A549 (cell line): ENCODE measurements around the gene NTRK1. TPM values are rescaled to one million over a fixed set of nuclear protein-coding genes. Genes with fewer than 3 reads are reported as not detected.

Experiments used
- ATAC-seq, 2 experiments: fragments of 200-7000 bp in 1 of 2; fragments of >200 bp in 1 of 2; cut with Nextera tagmentation in 1 of 2; cut with Tn5 transposase in 1 of 2; 3 replicates each; pipeline versions ENCODE4 v1.8.0 to v1.9.1; 2018 to 2020; ENCODE audit warnings: mild to moderate bottlenecking in 1 of 2, moderate library complexity in 1 of 2
- CTCF ChIA-PET: fragments of 300-600 bp; sonication (Branson Sonifier 250); formaldehyde crosslinking; extraction: SDS; loops from one replicate; lab custom pipeline; 2021; ENCODE audit warnings: antibody characterized with exemption, inconsistent platforms; lab: Yijun Ruan, JAX
- POLR2A ChIA-PET: fragments of 350-600 bp; formaldehyde crosslinking; extraction: SDS; loops from one replicate; lab custom pipeline; 2021; ENCODE audit warnings: antibody characterized with exemption, inconsistent platforms; lab: Yijun Ruan, JAX
- DNase-seq, 2 experiments: peaks; one replicate each; pipeline versions ENCODE4 v3.0.0 to v3.0.0-alpha.2; 2011 to 2016; ENCODE audit warnings: low read depth in 1 of 2, low spot score in 1 of 2
- FAIRE-seq: peaks from 2 replicates; lab custom pipeline; 2011; peaks lifted over from hg19 to GRCh38; lab: Jason Lieb, UNC
- H3K27ac ChIP-seq, 2 experiments: fragments of >200 bp; sonication (Bioruptor Twin); formaldehyde crosslinking; 3 replicates each; pipeline ENCODE4 v1.5.1; 2016 to 2017
- H3K4me1 ChIP-seq: fragments of >200 bp; sonication (Bioruptor Twin); formaldehyde crosslinking; 3 replicates; pipeline ENCODE4 v1.6.1; 2016
- H3K4me2 ChIP-seq: fragments of >200 bp; sonication (Bioruptor Twin); formaldehyde crosslinking; 3 replicates; pipeline ENCODE4 v1.6.1; 2016
- H3K4me3 ChIP-seq: fragments of >200 bp; sonication (Bioruptor Twin); formaldehyde crosslinking; 3 replicates; pipeline ENCODE4 v1.5.1; 2016
- H3K9me3 ChIP-seq: fragments of >200 bp; sonication (Bioruptor Twin); formaldehyde crosslinking; 3 replicates; pipeline ENCODE4 v1.6.1; 2016
- BHLHE40 ChIP-seq: IDR thresholded peaks from 2 replicates; pipeline ENCODE4 v1.6.1; 2012; ENCODE audit warnings: low read depth, low read length, inconsistent platforms
- CBX2 ChIP-seq: fragments of 200-600 bp; sonication (generic); IDR thresholded peaks from 2 replicates; pipeline ENCODE4 v1.6.1; 2016; ENCODE audit warnings: low read depth, mild to moderate bottlenecking, borderline replicate concordance
- CHD4 ChIP-seq: fragments of 200-600 bp; sonication (generic); IDR thresholded peaks from 2 replicates; pipeline ENCODE4 v1.6.1; 2016; ENCODE audit warnings: antibody characterized with exemption, mild to moderate bottlenecking, borderline replicate concordance
- CTCF ChIP-seq: fragments of >200 bp; sonication (Bioruptor Twin); formaldehyde crosslinking; IDR thresholded peaks from 3 replicates; pipeline ENCODE4 v1.5.1; 2016
- EHMT2 ChIP-seq: fragments of 200-600 bp; sonication (generic); IDR thresholded peaks from 2 replicates; pipeline ENCODE4 v1.6.1; 2016; ENCODE audit warnings: antibody characterized with exemption, low read depth, mild to moderate bottlenecking, moderate library complexity
- ESRRA ChIP-seq: fragments of 150-350 bp; IDR thresholded peaks from 2 replicates; pipeline ENCODE4 v1.6.1; 2014; ENCODE audit warnings: mild to moderate bottlenecking, low read length, borderline replicate concordance
- FOXS1 ChIP-seq: fragments of 250-450 bp; sonication (Bioruptor Pico); IDR thresholded peaks from 2 replicates; pipeline ENCODE4 v1.5.0; 2020; ENCODE audit warnings: mild to moderate bottlenecking, moderate library complexity
- HMGXB4 ChIP-seq: fragments of 250-450 bp; sonication (Bioruptor Pico); IDR thresholded peaks from 2 replicates; pipeline ENCODE4 v1.5.0; 2021; ENCODE audit warnings: mild to moderate bottlenecking, moderate library complexity, borderline replicate concordance
- HOXB13 ChIP-seq: fragments of 250-450 bp; sonication (Bioruptor Pico); IDR thresholded peaks from 2 replicates; pipeline ENCODE4 v1.5.0; 2020; ENCODE audit warnings: low read depth, mild to moderate bottlenecking, moderate library complexity
- NPAS2 ChIP-seq: fragments of 250-450 bp; sonication (Bioruptor Pico); IDR thresholded peaks from 2 replicates; pipeline ENCODE4 v1.8.0; 2022; ENCODE audit warnings: mild to moderate bottlenecking, moderate library complexity, borderline replicate concordance
- POLR2A ChIP-seq: IDR thresholded peaks from 2 replicates; pipeline ENCODE4 v1.6.1; 2012; ENCODE audit warnings: mild to moderate bottlenecking, low read length
- POLR2AphosphoS2 ChIP-seq: conservative IDR thresholded peaks from 2 replicates; pipeline ENCODE4 v1.6.1; 2012; ENCODE audit warnings: low read length, improper control_type of control experiment, inconsistent platforms
- SMC3 ChIP-seq: fragments of >200 bp; sonication (Bioruptor Twin); formaldehyde crosslinking; IDR thresholded peaks from 3 replicates; pipeline ENCODE4 v1.6.1; 2018; ENCODE audit warnings: inconsistent platforms
- ZFP36 ChIP-seq: fragments of 450-650 bp; IDR thresholded peaks from 2 replicates; pipeline ENCODE4 v1.6.1; 2014; ENCODE audit warnings: borderline replicate concordance; ENCODE audit not compliant: partially characterized antibody
- ZNF302 ChIP-seq: fragments of 250-450 bp; sonication (Bioruptor Pico); IDR thresholded peaks from 2 replicates; pipeline ENCODE4 v1.9.0; 2021; ENCODE audit warnings: inconsistent platforms, mild to moderate bottlenecking, moderate library complexity
- ZSCAN20 ChIP-seq: fragments of 250-450 bp; sonication (Bioruptor Pico); IDR thresholded peaks from 2 replicates; pipeline ENCODE4 v1.8.0; 2022; ENCODE audit warnings: mild to moderate bottlenecking, moderate library complexity
- WGBS: methylation state at CpG from one replicate; pipeline ENCODE4 v1.1.6; 2017; ENCODE audit errors: missing lambda C conversion rate; 5-methylcytosine and 5-hydroxymethylcytosine counted together
- polyA plus RNA-seq, 4 experiments: library from polyadenylated mRNA; depleted of rRNA in 3 of 4; stranded (reverse); fragments of >200 nt; fragmentation: RNase III in 1 of 4; extraction: RNeasy Plus Mini Kit Qiagen cat#74134 plus additional on column Dnase treatment in 1 of 4; gene quantifications; 2 replicates in 3 of 4; 3 replicates in 1 of 4; pipeline ENCODE4 v1.2.3, GENCODE V29; 2011 to 2017
- TF ChIP-seq, protein P1 (sequence below): fragments of 450-650 bp; IDR thresholded peaks from 2 replicates; pipeline ENCODE4 v1.6.1; 2014; ENCODE audit warnings: antibody characterized with exemption
- TF ChIP-seq, protein P2 (sequence below): fragments of 150-350 bp; IDR thresholded peaks from 2 replicates; pipeline ENCODE4 v1.6.1; 2014; ENCODE audit warnings: low read depth, mild to moderate bottlenecking, low read length
- TF ChIP-seq, protein P3 (sequence below): IDR thresholded peaks from 2 replicates; pipeline ENCODE4 v1.6.1; 2012; ENCODE audit warnings: low read depth, borderline replicate concordance

NTRK1 gene
- polyA plus RNA-seq, 2 of the 4 experiments (the other 2 are of a cell fraction) = 0.05 to 0.18 TPM

GRCh38 chr1:156900896-156901589 lies 40.4 kb downstream of the NTRK1 start:
- ATAC-seq (no peak), FAIRE-seq (no peak), DNase-seq (no peak)
- Histone ChIP-seq H3K4me2 (no peak overlapping the region), H3K4me3 (no peak overlapping the region), H3K4me1 (peaks cover 46% of the 10 kb centered on the region), H3K27ac (peak overlapping the region in 1 of 2 experiments; percentile 93; a peak in 3 of 6 replicates), H3K9me3 (no peaks in the 10 kb centered on the region)
- ChIA-PET POLR2A (no interaction called here), CTCF (interaction anchor here (0.8 to 8.6 kb wide), 7 partner anchors 16 to 212 kb away, joined by 3 to 84 read pairs (median 5); partner anchors contain the start of genes INSRR, LRRC71 and NTRK1)
- WGBS = 69% methylated on average over 6 of the region's 6 CpGs
- TF ChIP-seq CHD4 (no peak), ZNF302 (no peak), FOXS1 (CRISPR knock-in tag) (no peak), HOXB13 (CRISPR knock-in tag) (no peak), CTCF (no peak), ZFP36 (no peak), HMGXB4 (CRISPR knock-in tag) (no peak), CBX2 (no peak), POLR2A (no peak), ZSCAN20 (CRISPR knock-in tag) (no peak), NPAS2 (no peak), SMC3 (no peak), POLR2AphosphoS2 (no peak), EHMT2 (no peak), BHLHE40 (no peak)
- TF ChIP-seq, protein P1, sequence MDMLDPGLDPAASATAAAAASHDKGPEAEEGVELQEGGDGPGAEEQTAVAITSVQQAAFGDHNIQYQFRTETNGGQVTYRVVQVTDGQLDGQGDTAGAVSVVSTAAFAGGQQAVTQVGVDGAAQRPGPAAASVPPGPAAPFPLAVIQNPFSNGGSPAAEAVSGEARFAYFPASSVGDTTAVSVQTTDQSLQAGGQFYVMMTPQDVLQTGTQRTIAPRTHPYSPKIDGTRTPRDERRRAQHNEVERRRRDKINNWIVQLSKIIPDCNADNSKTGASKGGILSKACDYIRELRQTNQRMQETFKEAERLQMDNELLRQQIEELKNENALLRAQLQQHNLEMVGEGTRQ = no peak
- TF ChIP-seq, protein P2, sequence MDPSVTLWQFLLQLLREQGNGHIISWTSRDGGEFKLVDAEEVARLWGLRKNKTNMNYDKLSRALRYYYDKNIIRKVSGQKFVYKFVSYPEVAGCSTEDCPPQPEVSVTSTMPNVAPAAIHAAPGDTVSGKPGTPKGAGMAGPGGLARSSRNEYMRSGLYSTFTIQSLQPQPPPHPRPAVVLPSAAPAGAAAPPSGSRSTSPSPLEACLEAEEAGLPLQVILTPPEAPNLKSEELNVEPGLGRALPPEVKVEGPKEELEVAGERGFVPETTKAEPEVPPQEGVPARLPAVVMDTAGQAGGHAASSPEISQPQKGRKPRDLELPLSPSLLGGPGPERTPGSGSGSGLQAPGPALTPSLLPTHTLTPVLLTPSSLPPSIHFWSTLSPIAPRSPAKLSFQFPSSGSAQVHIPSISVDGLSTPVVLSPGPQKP = no peak
- TF ChIP-seq, protein P3, sequence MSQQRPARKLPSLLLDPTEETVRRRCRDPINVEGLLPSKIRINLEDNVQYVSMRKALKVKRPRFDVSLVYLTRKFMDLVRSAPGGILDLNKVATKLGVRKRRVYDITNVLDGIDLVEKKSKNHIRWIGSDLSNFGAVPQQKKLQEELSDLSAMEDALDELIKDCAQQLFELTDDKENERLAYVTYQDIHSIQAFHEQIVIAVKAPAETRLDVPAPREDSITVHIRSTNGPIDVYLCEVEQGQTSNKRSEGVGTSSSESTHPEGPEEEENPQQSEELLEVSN = no peak

DNA sequence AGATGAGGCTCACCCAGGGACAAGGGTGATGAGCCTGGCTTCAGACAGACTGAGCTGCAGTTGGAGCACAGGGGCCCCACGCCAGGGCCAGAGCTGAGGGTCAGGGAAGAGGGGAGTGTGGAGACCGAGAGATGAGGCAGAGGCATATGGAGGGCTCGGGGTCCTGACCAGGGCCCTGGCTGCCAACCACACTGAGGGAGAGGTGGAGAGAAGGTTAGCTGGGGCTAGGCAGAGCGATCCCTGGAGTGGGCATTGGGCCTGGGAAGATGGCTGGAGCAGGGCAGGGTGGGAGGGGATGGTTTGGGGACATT lies 40.9 kb downstream of the NTRK1 start:
- no peak overlapping the region for H3K4me3 ChIP-seq
- H3K9me3 ChIP-seq = no peaks in the 10 kb centered on the region
- CTCF ChIA-PET = interaction anchor here (0.8 to 8.6 kb wide), 6 partner anchors 21 to 212 kb away, joined by 3 to 84 read pairs (median 6); partner anchors contain the start of genes INSRR, LRRC71 and NTRK1
- no peak for TF ChIP-seq SMC3
- no peak for TF ChIP-seq ESRRA
- TF ChIP-seq, all 56 proteins: peak for 0
- Histone ChIP-seq H3K4me1 (peaks cover 41% of the 10 kb centered on the region), H3K27ac (peak overlapping the region in 1 of 2 experiments; percentile 93; a peak in 3 of 6 replicates), H3K4me2 (no peak overlapping the region)
- POLR2A ChIA-PET = no interaction called here
- no peak for FAIRE-seq
- WGBS = 97% methylated on average over 3 of the region's 4 CpGs
- no peak for DNase-seq
- ATAC-seq = no peak
